ENCODE data around the gene RAB17.
"Not testable (repeated sequence)": the region's sequence is repeated elsewhere in the genome, so short reads cannot be mapped to it uniquely, and the experiment has no call there.

The RAB17 gene

DNA sequence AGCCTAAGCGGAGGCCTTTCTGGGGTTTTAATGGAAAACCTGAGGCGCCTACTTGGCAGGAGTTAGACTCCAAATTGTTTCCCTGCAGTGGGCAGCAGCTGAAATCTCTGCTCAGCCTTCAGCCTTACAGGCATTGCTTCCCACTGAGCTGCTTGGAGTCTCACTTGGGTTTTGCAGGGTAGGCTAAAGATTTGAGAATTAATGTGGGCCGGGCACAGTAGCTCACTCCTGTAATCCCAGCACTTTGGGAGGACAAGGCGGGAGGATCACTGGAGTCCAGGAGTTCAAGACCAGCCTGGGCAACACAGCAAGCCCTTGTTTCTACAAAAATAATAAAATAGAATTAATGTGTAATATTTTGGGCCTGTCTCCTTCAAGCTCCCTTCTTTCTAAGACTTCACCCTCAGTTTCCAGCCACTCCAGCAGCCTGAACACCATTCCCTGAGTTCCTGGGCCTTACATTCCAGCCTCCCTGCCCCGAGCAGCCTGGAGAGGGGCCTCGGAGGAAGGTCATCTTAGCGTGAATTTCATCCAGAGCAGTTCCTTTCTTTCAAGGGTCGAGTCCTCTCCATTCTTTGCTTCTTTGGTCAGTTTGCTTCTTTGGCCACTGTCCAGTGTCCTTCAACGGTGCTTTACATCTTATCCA, 9.1 kb upstream of the RAB17 start:
- DNase-seq (ENCODE audit: low spot score): no peak

DNA sequence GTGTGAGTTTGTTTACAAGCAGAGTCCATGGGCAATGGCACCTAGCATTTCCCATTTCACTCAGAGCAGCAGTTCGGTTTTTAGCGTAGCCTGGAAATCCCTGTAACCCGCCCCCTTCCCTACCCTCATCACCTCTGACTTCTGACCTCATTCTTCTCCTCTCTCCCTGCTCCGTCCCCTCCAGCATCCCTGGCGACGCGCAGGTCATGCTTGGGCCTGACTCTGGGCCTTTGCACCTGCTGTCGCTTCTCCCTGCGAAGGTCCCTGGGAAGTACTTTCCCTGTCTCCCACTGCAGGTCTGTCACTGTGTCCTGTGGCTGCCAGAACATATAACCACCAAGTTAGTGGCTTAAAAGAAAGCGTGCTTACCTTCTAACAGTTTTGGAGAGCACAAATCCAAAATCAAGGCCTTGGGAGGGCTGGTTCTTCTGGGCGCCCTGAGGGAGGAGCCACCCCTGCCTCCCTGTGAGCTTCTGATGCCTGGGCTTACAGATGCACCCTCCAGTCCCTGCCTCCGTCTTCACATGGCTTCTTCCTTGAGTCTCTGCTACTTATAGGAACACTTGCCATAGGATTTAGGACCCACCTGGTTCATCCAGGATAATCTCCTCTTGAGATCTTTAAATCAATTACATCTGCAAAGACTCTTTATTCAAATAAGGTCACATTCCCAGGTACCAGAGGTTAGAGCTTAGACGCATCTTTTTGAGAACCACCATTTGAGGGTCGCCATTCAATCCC, 8.1 kb upstream of the RAB17 start:
- DNase-seq (ENCODE audit: low spot score): no peak

GRCh38 chr2:237597196-237598145, 6.9 kb upstream of the RAB17 start:
- DNase-seq (ENCODE audit: low spot score): no peak

GRCh38 chr2:237596520-237597195, 6.1 kb upstream of the RAB17 start:
- no peak for DNase-seq (ENCODE audit: low spot score)

- not testable (repeated sequence) for DNase-seq (ENCODE audit: low spot score)
Measured at GRCh38 chr2:237595829-237596519, 5.4 kb upstream of the RAB17 start.

DNA sequence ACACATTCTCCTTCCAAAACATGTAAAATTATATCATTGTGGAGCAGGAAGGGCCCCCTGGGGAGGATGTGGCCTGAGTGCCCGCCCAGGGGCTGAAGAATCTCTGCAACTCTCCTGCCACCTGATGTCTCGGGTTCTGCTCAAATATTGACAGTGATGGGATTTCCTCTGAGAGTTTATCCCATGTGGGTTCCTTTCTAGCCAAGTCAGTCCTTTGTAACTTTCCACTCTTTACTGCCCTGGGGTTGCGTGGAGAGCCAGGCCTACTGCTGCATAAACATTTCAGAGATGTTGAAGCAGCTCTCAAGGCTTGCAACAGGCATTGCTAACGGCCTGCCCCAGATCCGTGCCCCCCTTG, 4.0 kb upstream of the RAB17 start:
- no peak for DNase-seq (ENCODE audit: low spot score)

- no peak for DNase-seq (ENCODE audit: low spot score)
Measured at GRCh38 chr2:237593596-237594320, 3.2 kb upstream of the RAB17 start.

- DNase-seq (ENCODE audit: low spot score): no peak
Measured at GRCh38 chr2:237593036-237593435, 2.5 kb upstream of the RAB17 start.

DNA sequence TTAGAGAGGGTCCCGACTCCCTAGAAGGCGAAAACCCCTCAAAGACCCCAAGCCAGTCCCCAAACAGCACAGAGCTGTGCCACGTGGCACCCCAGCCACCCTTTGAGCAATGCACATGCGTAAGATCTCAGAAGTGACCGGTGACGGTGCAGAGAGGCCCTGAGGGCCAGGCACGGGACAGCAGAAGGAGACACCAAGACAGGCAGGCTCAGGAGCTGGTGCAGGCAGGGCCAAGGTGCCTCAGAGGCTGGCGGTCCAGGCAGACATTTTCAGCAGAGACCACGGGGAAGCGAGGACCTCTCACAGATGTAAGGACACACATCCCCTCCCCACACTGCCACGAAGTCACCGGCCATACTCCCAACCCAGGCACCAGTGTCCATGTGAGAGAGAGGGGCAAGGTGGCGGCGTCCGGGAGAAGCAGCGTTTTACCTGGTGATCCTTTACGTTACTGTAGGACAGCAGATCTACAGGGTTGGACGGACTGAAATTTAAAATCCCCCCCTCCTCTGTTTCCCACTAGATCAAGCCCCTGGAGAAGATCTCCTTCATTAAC, 2.0 kb upstream of the RAB17 start:
- no peak for DNase-seq (ENCODE audit: low spot score)

- peak; percentile 78 for DNase-seq (ENCODE audit: low spot score)
Measured at GRCh38 chr2:237591141-237591881, 777 bp upstream of the RAB17 start.

GRCh38 chr2:237588044-237588696, 2.4 kb downstream of the RAB17 start:
- DNase-seq (ENCODE audit: low spot score): no peak

DNA sequence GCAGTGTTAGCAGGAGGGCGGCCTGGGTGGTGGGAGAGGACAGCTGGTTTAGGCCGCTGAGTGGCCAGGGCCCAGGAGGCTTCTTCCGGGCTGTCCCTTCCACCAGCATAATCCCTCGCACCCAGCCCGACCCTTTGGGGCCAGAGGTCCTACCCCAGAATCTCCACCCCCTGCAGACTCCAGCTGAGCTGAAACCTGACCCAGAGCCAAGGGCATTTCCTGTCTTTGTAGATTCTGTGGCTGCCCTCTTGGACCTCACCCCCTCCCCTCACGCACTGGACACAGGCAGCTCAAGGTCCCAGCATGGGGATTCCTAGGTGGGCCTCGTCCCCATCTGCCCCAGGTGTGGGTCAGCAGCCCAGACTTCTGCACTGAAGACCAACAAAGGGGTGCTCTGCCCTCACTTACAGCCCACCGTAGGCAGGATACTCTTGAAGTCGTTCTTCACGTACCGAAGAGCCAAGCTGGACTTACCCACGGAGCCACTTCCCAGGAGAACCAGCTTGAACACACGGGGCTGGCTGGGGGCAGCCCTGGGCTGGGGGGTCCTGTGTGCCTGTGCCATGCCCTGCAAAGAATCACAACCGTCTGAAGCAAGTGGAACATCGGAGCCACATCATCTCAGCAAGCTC, 4.8 kb downstream of the RAB17 start:
- DNase-seq (ENCODE audit: low spot score): no peak

- DNase-seq (ENCODE audit: low spot score): no peak
Measured at GRCh38 chr2:237583385-237584295, 6.9 kb downstream of the RAB17 start.

GRCh38 chr2:237581751-237582746, 8.5 kb downstream of the RAB17 start:
- DNase-seq (ENCODE audit: low spot score): no peak

GRCh38 chr2:237581326-237581725, 9.2 kb downstream of the RAB17 start:
- no peak for DNase-seq (ENCODE audit: low spot score)
